ENCODE results near the gene PROK1. TPM values are rescaled to one million over a fixed set of nuclear protein-coding genes. Genes with fewer than 3 reads are reported as not detected.

Gene PROK1
- total RNA-seq, 2 donors from 2014 or later: 10.7 to 75.3 TPM

DNA sequence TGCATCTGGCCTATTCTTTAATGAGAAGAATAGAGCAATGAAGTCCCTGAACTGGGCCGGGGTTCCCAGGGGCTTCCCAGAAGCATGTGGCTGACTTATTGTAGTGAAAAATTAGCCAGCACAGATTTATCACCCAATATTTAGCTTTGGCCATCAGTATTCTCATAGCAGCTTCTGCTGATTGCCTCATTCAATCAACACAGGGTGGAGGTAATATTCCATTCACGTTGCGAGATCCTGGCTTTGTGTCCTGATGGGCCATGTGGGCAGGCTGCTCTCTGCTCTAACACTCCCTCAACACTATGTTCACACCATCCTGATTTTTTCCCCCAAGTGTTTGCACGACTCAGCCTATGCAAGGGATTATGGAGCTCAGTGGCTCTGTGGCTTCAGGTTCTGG, 22.0 kb upstream of the PROK1 start:
- Histone ChIP-seq H3K9me3 (no peaks in the 10 kb centered on the region), H3K27me3 (replicated peaks; ENCODE audit: insufficient read depth) (no peaks in the 10 kb centered on the region), H3K4me1 (replicated peaks) (no peaks in the 10 kb centered on the region), H3K27ac (no peak overlapping the region), H3K4me3 (no peak overlapping the region), H3K36me3 (no peaks in the 10 kb centered on the region)
- WGBS: 80% methylated on average over 4 of the region's 4 CpGs
- no peak for TF ChIP-seq POLR2A (IDR thresholded peaks at IDR 0.05)
- TF ChIP-seq POLR2AphosphoS5 (IDR thresholded peaks at IDR 0.05): no peak
- intact Hi-C loops (cut with DNase I): no loop called here
- DNase-seq (ENCODE audit: low spot score): no peak

DNA sequence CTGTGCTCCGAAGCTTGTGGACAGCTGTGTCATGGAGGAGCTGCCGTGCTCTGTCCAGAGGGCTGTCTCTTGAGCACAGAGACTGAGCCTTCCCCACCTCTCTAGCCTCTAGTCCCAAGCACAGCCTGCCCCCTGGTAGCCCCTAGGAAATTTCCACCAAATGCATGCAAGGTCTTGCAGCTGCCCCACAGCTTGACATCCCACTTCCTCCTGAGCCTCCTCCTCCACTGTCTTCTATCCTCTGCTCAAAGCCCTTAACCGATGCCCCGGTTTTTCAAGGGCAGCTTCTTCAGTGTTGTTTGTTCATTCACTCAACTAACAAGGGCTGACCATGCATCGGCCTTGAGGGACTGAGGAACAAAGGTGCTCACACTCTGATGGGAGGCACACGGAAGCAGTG, 20.6 kb upstream of the PROK1 start:
- no peaks in the 10 kb centered on the region for H3K4me1 ChIP-seq (replicated peaks)
- no peaks in the 10 kb centered on the region for H3K9me3 ChIP-seq
- WGBS: 71% methylated on average over 6 of the region's 6 CpGs
- no peak for DNase-seq (ENCODE audit: low spot score)
- no peaks in the 10 kb centered on the region for H3K27me3 ChIP-seq (replicated peaks; ENCODE audit: insufficient read depth)
- TF ChIP-seq POLR2AphosphoS5 (IDR thresholded peaks at IDR 0.05) (no peak), POLR2A (IDR thresholded peaks at IDR 0.05) (no peak)
- TF ChIP-seq, protein P1, sequence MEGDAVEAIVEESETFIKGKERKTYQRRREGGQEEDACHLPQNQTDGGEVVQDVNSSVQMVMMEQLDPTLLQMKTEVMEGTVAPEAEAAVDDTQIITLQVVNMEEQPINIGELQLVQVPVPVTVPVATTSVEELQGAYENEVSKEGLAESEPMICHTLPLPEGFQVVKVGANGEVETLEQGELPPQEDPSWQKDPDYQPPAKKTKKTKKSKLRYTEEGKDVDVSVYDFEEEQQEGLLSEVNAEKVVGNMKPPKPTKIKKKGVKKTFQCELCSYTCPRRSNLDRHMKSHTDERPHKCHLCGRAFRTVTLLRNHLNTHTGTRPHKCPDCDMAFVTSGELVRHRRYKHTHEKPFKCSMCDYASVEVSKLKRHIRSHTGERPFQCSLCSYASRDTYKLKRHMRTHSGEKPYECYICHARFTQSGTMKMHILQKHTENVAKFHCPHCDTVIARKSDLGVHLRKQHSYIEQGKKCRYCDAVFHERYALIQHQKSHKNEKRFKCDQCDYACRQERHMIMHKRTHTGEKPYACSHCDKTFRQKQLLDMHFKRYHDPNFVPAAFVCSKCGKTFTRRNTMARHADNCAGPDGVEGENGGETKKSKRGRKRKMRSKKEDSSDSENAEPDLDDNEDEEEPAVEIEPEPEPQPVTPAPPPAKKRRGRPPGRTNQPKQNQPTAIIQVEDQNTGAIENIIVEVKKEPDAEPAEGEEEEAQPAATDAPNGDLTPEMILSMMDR (IDR thresholded peaks at IDR 0.05): no peak
- H3K36me3 ChIP-seq: no peaks in the 10 kb centered on the region
- intact Hi-C loops (cut with DNase I): no loop called here
- no peak overlapping the region for H3K4me3 ChIP-seq
- no peak overlapping the region for H3K27ac ChIP-seq

DNA sequence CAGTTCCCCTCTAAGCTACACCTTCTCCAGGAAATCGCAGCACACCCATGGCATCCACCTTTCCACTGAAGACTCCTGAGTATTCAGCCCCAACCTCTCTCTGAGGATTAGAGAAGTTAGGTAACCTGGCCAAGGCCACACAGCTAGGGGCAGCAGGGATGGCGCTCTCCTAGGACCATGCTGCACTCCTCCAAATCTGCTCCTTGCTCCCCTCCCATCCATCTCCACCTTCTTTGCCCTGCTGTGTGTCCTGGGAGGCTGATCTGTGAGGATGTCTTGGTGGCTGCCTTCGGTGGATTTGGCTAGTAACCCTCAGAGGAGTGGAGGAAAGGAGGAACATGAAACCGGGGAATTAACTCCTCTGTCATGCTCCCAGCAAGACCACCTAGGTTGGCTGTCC, 20.0 kb upstream of the PROK1 start:
- H3K9me3 ChIP-seq: no peaks in the 10 kb centered on the region
- H3K4me1 ChIP-seq (replicated peaks): no peaks in the 10 kb centered on the region
- no peaks in the 10 kb centered on the region for H3K36me3 ChIP-seq
- H3K27ac ChIP-seq: no peak overlapping the region
- WGBS: 91% methylated on average over 4 of the region's 4 CpGs
- H3K27me3 ChIP-seq (replicated peaks; ENCODE audit: insufficient read depth): no peaks in the 10 kb centered on the region
- intact Hi-C loops (cut with DNase I): no loop called here
- no peak for DNase-seq (ENCODE audit: low spot score)
- no peak overlapping the region for H3K4me3 ChIP-seq
- TF ChIP-seq, protein P1 (IDR thresholded peaks at IDR 0.05): no peak
- TF ChIP-seq POLR2AphosphoS5 (IDR thresholded peaks at IDR 0.05) (no peak), POLR2A (IDR thresholded peaks at IDR 0.05) (no peak)

DNA sequence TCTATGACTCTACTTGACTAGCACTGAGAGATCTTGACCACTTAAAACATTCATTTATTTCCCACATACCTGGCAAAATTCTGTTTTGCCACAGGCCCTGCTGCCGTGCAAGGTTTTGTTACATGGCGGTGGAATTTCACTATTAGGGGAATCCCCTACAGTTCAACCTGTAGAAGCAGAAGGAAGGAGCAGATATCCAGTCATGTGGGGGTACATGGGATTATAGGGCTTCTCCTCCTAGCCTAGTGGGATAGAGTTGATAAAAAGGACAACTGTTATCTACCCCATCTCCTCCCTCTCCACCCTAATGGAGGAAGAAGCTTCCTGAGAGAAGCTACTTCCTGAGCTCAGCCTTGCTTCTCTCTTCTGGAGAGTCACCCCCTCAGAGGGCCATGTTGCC, 17.7 kb upstream of the PROK1 start:
- intact Hi-C loops (cut with DNase I): no loop called here
- no peak for DNase-seq (ENCODE audit: low spot score)
- Histone ChIP-seq H3K4me1 (replicated peaks) (no peaks in the 10 kb centered on the region), H3K27ac (no peak overlapping the region), H3K9me3 (no peaks in the 10 kb centered on the region), H3K27me3 (replicated peaks; ENCODE audit: insufficient read depth) (no peaks in the 10 kb centered on the region), H3K36me3 (no peaks in the 10 kb centered on the region), H3K4me3 (no peak overlapping the region)
- TF ChIP-seq POLR2A (IDR thresholded peaks at IDR 0.05) (no peak), POLR2AphosphoS5 (IDR thresholded peaks at IDR 0.05) (no peak)
- TF ChIP-seq, protein P1 (IDR thresholded peaks at IDR 0.05): no peak
- 90% methylated on average over 2 of the region's 2 CpGs for whole genome bisulfite sequencing

DNA sequence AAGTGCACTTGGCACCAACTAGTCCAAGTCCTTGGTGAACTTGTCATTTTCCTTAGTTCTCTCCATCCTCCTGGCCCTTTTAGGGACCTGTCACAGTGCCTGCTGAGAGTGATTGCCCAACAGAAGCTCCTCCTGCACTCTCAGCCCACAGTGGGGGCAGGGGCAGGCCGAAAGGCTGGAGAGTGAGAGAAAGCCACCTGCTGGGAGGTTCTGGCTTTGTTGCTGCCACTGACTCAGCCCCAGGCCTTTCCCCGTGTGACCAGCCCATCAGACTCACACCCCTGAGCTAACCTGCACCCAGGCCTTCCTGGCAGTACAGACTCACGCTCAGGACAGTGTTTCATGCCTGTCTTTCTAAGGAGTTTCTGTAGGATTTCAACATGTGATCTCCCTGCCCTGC, 17.1 kb upstream of the PROK1 start:
- H3K27ac ChIP-seq: no peak overlapping the region
- H3K4me3 ChIP-seq: no peak overlapping the region
- TF ChIP-seq POLR2A (IDR thresholded peaks at IDR 0.05): no peak
- TF ChIP-seq, protein P1 (IDR thresholded peaks at IDR 0.05): peak in 1 of 4 experiments; percentile 23
- intact Hi-C loops (cut with DNase I): no loop called here
- WGBS: 69% methylated on average over 3 of the region's 3 CpGs
- H3K36me3 ChIP-seq: no peaks in the 10 kb centered on the region
- DNase-seq (ENCODE audit: low spot score): no peak
- no peaks in the 10 kb centered on the region for H3K9me3 ChIP-seq
- no peaks in the 10 kb centered on the region for H3K4me1 ChIP-seq (replicated peaks)
- H3K27me3 ChIP-seq (replicated peaks; ENCODE audit: insufficient read depth): no peaks in the 10 kb centered on the region

Data from prostate gland (tissue), 2 donors.